CD4-positive, CD25-positive, alpha-beta regulatory T cell (primary cell): ENCODE data around the gene TNPO3. TPM values are rescaled to one million over a fixed set of nuclear protein-coding genes. Genes with fewer than 3 reads are reported as not detected.

Source experiments
- ATAC-seq, 2 donors: fragments of 150-1000 bp; cut with Tn5 transposase; one replicate each; pipeline ENCODE4 v1.10.0; 2021; ENCODE audit warnings: low read depth in 2 of 2, moderate number of reproducible peaks in 2 of 2, moderate library complexity in 1 of 2
- DNase-seq, 3 donors: peaks; one replicate each; pipeline versions ENCODE4 v3.0.0 to v3.0.0-alpha.2; 2012 to 2022; ENCODE audit warnings: mixed read lengths in 1 of 3
- H3K27ac ChIP-seq: one replicate; pipeline ENCODE4 v1.7.0; 2013; ENCODE audit warnings: mild to moderate bottlenecking, low read length; ENCODE audit not compliant: insufficient read depth, poor library complexity, severe bottlenecking
- H3K27me3 ChIP-seq: one replicate; pipeline ENCODE4 v1.7.0; 2013; ENCODE audit warnings: low read length; ENCODE audit not compliant: control insufficient read depth, insufficient read depth
- H3K36me3 ChIP-seq: one replicate; pipeline ENCODE4 v1.7.0; 2013; ENCODE audit warnings: mild to moderate bottlenecking, low read length, moderate library complexity; ENCODE audit not compliant: control insufficient read depth, insufficient read depth
- H3K4me1 ChIP-seq: 2 replicates; pipeline ENCODE4 v1.7.0; 2013; ENCODE audit warnings: mild to moderate bottlenecking, low read length; ENCODE audit not compliant: insufficient read depth, control insufficient read depth, poor library complexity, severe bottlenecking
- H3K4me3 ChIP-seq: one replicate; pipeline ENCODE4 v1.7.0; 2013; ENCODE audit warnings: low read depth, mild to moderate bottlenecking, low read length, moderate library complexity
- H3K9me3 ChIP-seq, 2 experiments: 1 replicate in 1 of 2; 2 replicates in 1 of 2; pipeline ENCODE4 v1.7.0; 2013; ENCODE audit warnings: low read length in 2 of 2, mild to moderate bottlenecking in 1 of 2, moderate library complexity in 1 of 2; ENCODE audit not compliant: control insufficient read depth in 2 of 2
- H3K27ac Mint-ChIP-seq, 3 donors: one replicate each; pipeline ENCODE4 v1.8.0; 2020 to 2022; ENCODE audit warnings: mild to moderate bottlenecking in 3 of 3, mixed read lengths in 3 of 3, moderate library complexity in 2 of 3
- H3K27me3 Mint-ChIP-seq: one replicate; pipeline ENCODE4 v1.8.0; 2022; ENCODE audit warnings: mild to moderate bottlenecking, mixed read lengths
- H3K36me3 Mint-ChIP-seq: one replicate; pipeline ENCODE4 v1.8.0; 2020; ENCODE audit warnings: mixed read lengths
- H3K4me1 Mint-ChIP-seq, 4 donors: one replicate each; pipeline ENCODE4 v1.8.0; 2020 to 2022; ENCODE audit warnings: mixed read lengths in 4 of 4, mild to moderate bottlenecking in 1 of 4
- H3K4me3 Mint-ChIP-seq, 4 donors: one replicate each; pipeline ENCODE4 v1.8.0; 2020 to 2022; ENCODE audit warnings: mild to moderate bottlenecking in 4 of 4, mixed read lengths in 4 of 4, moderate library complexity in 3 of 4
- H3K9me3 Mint-ChIP-seq, 7 donors: one replicate each; pipeline ENCODE4 v1.8.0; 2020 to 2022; ENCODE audit warnings: mixed read lengths in 7 of 7, mild to moderate bottlenecking in 3 of 7, moderate library complexity in 2 of 7
- polyA plus RNA-seq, 4 donors: library from polyadenylated mRNA; unstranded; fragments of 300-500 nt; fragmentation: Illumina TruSeq; gene quantifications; one replicate each; pipeline ENCODE4 v1.2.3, GENCODE V29; 2021
- total RNA-seq: library from RNA; stranded (reverse); gene quantifications from one replicate; pipeline ENCODE4 v1.2.3, GENCODE V29; 2022

Gene TNPO3
- total RNA-seq, result 31.6 TPM
- 10 to 100 TPM; 34.6 to 48.8 (median 37.3) TPM for polyA plus RNA-seq

GRCh38 chr7:129054438-129055293, at the start of gene TNPO3:
TSS of gene TNPO3 (minus strand) at chr7:129055111. CDS start at chr7:129054770, 341 bp downstream.
- DNase-seq (peak; percentile 88 to 95 (median 89)), ATAC-seq (peak; percentile 86 to 90)
- Mint-ChIP-seq H3K4me3 (peak within 1 kb of the TSS; percentile 96 to 99 (median 97)), H3K4me1 (peaks cover 16 to 47% (median 30%) of the 10 kb centered on the region in 4 donors), H3K27ac (peak within 1 kb of the TSS; percentile 96 to 99 (median 99)), H3K36me3 (peaks cover 7% of the 10 kb centered on the region), H3K27me3 (peaks cover 15% of the 10 kb centered on the region), H3K9me3 (peaks cover 0 to 2% (median 0%) of the 10 kb centered on the region in 7 donors)
- peak within 1 kb of the TSS; percentile 92 for H3K27ac ChIP-seq
- H3K9me3 ChIP-seq, result no peaks in the 10 kb centered on the region
- peaks cover 9% of the 10 kb centered on the region for H3K36me3 ChIP-seq
- H3K4me1 ChIP-seq, result peaks cover 46% of the 10 kb centered on the region
- H3K27me3 ChIP-seq, result peaks cover 7% of the 10 kb centered on the region
- H3K4me3 ChIP-seq, result peak within 1 kb of the TSS; percentile 99

DNA sequence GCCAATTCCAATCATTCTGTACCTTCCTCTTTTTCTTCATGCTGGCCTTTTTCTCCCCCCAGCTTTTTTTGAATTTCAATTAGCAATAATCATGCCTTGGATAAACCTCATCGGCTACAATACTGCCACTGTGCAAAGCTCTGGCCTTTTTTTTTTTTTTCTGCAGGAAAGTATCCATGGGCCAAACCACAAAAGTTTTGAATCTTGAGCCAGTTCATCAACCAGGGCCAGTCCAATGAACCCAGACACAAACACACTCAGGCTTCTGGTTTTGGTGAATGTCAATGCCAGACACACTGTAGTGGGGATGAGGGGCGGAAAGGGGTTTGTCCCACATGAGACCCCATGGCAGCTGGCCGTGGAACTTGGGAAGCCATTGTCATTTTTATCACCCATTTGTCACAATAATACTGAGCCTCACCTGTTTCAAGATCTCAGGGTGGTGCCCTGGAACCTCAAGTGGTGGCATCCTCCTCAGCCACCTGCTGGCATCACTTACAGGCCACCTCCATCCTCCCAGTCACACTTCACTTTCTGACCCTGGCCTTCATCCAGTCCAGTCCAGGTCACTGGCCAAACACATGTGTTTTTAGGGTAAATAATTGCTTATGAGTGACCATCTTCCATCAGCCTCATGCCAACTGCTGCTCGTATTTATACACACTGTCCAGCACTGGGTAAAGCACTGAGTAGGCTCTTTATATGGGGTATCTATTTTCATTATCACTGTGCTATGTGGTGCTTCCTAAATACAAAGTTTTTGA, 48.8 kb upstream of the TNPO3 start:
- no peaks in the 10 kb centered on the region for H3K9me3 Mint-ChIP-seq
- no peaks in the 10 kb centered on the region for H3K36me3 Mint-ChIP-seq
- DNase-seq, result no peak
- no peak for ATAC-seq
- H3K9me3 ChIP-seq, result no peaks in the 10 kb centered on the region
- H3K27me3 ChIP-seq, result peaks cover 8% of the 10 kb centered on the region
- H3K4me1 ChIP-seq, result no peaks in the 10 kb centered on the region
- no peak overlapping the region for H3K4me3 ChIP-seq
- peaks cover 21% of the 10 kb centered on the region for H3K27me3 Mint-ChIP-seq
- no peak overlapping the region for H3K27ac ChIP-seq
- H3K36me3 ChIP-seq, result no peaks in the 10 kb centered on the region
- H3K4me3 Mint-ChIP-seq, result no peak overlapping the region
- H3K27ac Mint-ChIP-seq, result no peak overlapping the region
- no peaks in the 10 kb centered on the region for H3K4me1 Mint-ChIP-seq

GRCh38 chr7:129101746-129102145, 46.8 kb upstream of the TNPO3 start:
- Mint-ChIP-seq H3K36me3 (no peaks in the 10 kb centered on the region), H3K27ac (no peak overlapping the region), H3K4me3 (no peak overlapping the region), H3K4me1 (no peaks in the 10 kb centered on the region), H3K27me3 (peaks cover 12% of the 10 kb centered on the region), H3K9me3 (no peaks in the 10 kb centered on the region)
- no peaks in the 10 kb centered on the region for H3K4me1 ChIP-seq
- no peaks in the 10 kb centered on the region for H3K36me3 ChIP-seq
- H3K27ac ChIP-seq, result no peak overlapping the region
- no peaks in the 10 kb centered on the region for H3K9me3 ChIP-seq
- H3K27me3 ChIP-seq, result peaks cover 5% of the 10 kb centered on the region
- DNase-seq (no peak), ATAC-seq (no peak)
- H3K4me3 ChIP-seq, result no peak overlapping the region

GRCh38 chr7:129100827-129101166, 45.9 kb upstream of the TNPO3 start:
- H3K4me3 ChIP-seq, result no peak overlapping the region
- peaks cover 0 to 5% (median 2%) of the 10 kb centered on the region in 4 donors for H3K4me1 Mint-ChIP-seq
- peaks cover under 1% of the 10 kb centered on the region for H3K4me1 ChIP-seq
- ATAC-seq, result no peak
- no peak for DNase-seq
- H3K27ac ChIP-seq, result no peak overlapping the region
- H3K4me3 Mint-ChIP-seq, result no peak overlapping the region
- no peaks in the 10 kb centered on the region for H3K9me3 ChIP-seq
- no peaks in the 10 kb centered on the region for H3K9me3 Mint-ChIP-seq
- H3K27me3 ChIP-seq, result peaks cover 5% of the 10 kb centered on the region
- H3K27ac Mint-ChIP-seq, result no peak overlapping the region
- no peaks in the 10 kb centered on the region for H3K36me3 Mint-ChIP-seq
- peaks cover 8% of the 10 kb centered on the region for H3K27me3 Mint-ChIP-seq
- H3K36me3 ChIP-seq, result no peaks in the 10 kb centered on the region

GRCh38 chr7:129098409-129099084, 43.6 kb upstream of the TNPO3 start:
- Histone ChIP-seq H3K36me3 (no peaks in the 10 kb centered on the region), H3K9me3 (no peaks in the 10 kb centered on the region), H3K27me3 (peaks cover 2% of the 10 kb centered on the region), H3K27ac (no peak overlapping the region), H3K4me3 (no peak overlapping the region), H3K4me1 (peaks cover 11% of the 10 kb centered on the region)
- Mint-ChIP-seq H3K27me3 (peaks cover 6% of the 10 kb centered on the region), H3K4me1 (peaks cover 4 to 18% (median 10%) of the 10 kb centered on the region in 4 donors), H3K36me3 (no peaks in the 10 kb centered on the region), H3K9me3 (no peaks in the 10 kb centered on the region), H3K4me3 (no peak overlapping the region), H3K27ac (peak overlapping the region in 1 of 3 donors; percentile 25)
- DNase-seq, result no peak
- ATAC-seq, result no peak

DNA sequence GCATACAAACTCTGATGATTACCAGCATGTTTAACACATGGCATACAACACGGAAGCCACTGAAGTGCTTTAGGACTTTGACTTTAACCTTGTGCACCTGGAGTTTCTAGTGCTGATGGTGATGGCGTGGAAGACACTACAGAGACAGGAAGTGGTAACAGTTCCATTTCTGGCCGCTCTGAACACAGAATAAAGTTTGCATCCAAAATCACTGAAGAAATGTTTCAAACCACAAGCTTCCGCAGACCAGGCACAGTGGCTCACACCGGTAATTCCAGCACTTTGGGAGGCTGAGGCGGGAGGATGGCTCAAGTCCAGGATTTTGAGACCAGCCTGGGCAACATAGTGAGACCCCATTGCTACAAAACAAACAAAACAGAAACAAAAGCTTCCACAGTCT, 40.3 kb upstream of the TNPO3 start:
- H3K9me3 Mint-ChIP-seq, result no peaks in the 10 kb centered on the region
- peaks cover 4 to 26% (median 19%) of the 10 kb centered on the region in 4 donors for H3K4me1 Mint-ChIP-seq
- peaks cover 11% of the 10 kb centered on the region for H3K27me3 Mint-ChIP-seq
- H3K4me1 ChIP-seq, result peaks cover 16% of the 10 kb centered on the region
- no peaks in the 10 kb centered on the region for H3K36me3 ChIP-seq
- H3K27ac ChIP-seq, result peak overlapping the region; percentile 43
- H3K4me3 Mint-ChIP-seq, result peak overlapping the region in 3 of 4 donors; percentile 46 to 81 (median 80)
- no peaks in the 10 kb centered on the region for H3K9me3 ChIP-seq
- ATAC-seq (peak; percentile 76 to 87), DNase-seq (peak; percentile 2 to 76 (median 58))
- H3K4me3 ChIP-seq, result no peak overlapping the region
- no peaks in the 10 kb centered on the region for H3K27me3 ChIP-seq
- no peaks in the 10 kb centered on the region for H3K36me3 Mint-ChIP-seq
- H3K27ac Mint-ChIP-seq, result peak overlapping the region; percentile 58 to 93 (median 79)

DNA sequence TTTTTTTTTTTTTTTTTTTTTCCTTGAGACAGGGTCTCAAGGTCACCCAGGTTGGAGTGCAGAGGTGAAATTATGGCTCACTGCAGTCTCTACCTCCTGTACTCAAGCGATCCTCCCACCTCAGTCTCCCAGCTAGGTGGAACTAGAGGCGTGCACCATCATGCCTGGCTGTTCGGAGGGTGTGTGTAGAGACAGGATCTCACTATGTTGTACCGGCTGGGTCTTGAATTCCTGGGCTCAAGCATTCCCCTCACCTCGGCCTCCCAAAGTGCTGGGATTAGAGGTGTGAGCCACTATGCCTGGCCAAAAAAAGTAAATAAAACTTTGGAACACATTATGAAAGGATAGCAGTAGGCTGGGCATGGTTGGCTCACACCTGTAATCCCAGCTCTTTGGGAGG, 39.6 kb upstream of the TNPO3 start:
- Histone ChIP-seq H3K4me1 (peaks cover 16% of the 10 kb centered on the region), H3K27ac (no peak overlapping the region), H3K4me3 (no peak overlapping the region), H3K27me3 (no peaks in the 10 kb centered on the region), H3K36me3 (no peaks in the 10 kb centered on the region), H3K9me3 (no peaks in the 10 kb centered on the region)
- Mint-ChIP-seq H3K4me3 (no peak overlapping the region), H3K27me3 (peaks cover 11% of the 10 kb centered on the region), H3K36me3 (no peaks in the 10 kb centered on the region), H3K27ac (no peak overlapping the region), H3K4me1 (peaks cover 4 to 28% (median 20%) of the 10 kb centered on the region in 4 donors), H3K9me3 (no peaks in the 10 kb centered on the region)
- ATAC-seq (no peak), DNase-seq (no peak)
